HG03066 (cell line): ENCODE results near the gene METAP1.
"Not testable (repeated sequence)": the region's sequence is repeated elsewhere in the genome, so short reads cannot be mapped to it uniquely, and the experiment has no call there.

Experiments
- ATAC-seq: cut with Tn5 transposase; IDR thresholded peaks from one replicate; pipeline ENCODE4 v1.9.1; 2021; ENCODE audit warnings: low read depth; ENCODE audit not compliant: unreplicated experiment

METAP1 gene

DNA sequence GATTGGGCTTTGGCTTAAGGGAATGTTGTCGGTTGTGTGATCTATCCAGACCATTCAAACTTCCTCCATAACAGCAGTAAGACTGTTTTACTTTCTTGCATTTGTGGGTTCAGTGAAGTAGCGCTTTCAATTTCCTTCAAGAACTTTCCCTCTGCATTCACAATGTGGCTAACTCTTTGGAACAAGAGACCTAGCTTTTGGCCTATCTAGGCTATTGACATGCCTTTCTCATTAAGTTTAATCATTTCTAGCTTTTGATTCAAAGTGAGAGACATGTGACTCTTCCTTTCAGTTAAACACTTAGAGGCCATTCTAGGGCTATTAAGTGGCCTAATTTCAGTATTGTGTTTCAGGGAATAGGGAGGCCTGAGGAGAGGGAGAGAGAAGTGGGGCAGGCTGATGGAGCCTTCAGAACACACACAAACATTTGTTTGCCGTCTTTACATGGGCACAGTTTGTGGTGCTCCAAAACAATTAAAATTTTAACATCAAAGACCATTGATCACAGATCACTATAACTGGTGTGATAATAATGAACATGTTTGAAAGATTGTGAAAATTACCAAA lies 59.0 kb downstream of the METAP1 start:
- peak; percentile 43 for ATAC-seq

DNA sequence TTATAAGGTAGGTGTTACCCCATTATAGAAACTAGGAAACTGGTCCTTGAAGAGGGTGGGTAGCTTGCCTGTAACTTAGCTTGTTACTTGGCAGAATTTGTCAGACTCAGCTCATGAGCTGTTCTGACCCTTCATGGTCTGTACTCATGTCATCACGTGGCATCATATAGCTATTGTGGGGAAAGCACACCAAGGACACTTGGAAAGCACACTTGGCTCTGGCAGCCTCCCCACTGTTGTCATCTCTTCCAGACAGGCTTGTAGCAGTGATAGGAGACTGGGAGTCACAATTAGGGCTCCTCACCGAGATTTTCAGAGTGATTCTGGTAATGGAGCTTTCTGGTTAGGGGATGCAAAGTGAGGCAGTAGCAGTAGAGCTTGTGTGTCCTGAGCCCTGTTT lies 62.7 kb downstream of the METAP1 start:
- no peak for ATAC-seq

DNA sequence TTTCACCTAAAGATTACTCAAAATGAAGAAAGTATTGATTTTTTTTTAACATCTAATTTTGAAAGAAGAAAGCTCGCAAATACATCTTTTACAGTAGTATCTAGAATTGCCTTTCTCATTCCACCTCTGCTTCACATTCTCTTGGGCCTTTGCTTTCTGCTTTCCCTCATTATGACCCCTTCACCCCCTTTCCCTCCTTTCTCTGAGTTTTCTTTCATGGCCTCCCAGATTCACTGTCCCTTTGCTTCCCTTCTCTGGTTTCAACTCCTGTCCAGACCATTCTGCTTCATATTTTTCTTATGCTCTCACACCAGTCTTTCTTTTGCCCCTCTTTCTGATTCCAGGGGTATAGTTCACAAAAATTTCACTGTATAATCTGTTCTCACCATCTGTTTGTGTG lies 64.0 kb downstream of the METAP1 start:
- ATAC-seq: no peak

DNA sequence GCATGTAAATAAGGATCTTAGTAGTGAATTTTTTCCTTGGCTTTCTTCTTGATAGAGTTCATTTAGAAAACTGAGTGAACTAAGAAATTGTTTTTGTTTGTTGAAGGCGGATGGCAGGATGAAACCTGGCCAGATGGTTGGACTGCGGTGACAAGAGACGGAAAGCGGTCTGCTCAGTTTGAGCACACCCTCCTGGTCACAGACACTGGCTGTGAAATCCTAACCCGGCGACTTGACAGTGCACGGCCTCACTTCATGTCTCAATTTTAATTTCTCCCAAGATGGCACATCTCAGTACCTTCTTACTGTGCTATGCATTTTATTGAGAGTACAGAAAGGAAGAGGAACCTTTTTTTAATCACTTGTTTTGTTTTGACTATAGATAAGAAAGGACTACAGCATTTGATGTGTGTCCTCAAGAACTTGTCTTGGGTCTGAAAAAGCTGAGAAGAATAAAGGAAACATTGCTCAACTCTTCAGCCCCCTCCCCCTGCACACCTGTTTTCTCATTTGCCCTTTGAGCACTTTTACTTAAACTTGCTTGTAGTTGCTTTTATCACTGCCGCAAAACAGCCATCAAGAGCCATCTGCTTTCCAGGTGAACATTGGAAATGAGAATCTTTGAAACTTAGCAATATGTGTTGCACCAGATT lies 65.7 kb downstream of the METAP1 start:
- ATAC-seq: no peak

DNA sequence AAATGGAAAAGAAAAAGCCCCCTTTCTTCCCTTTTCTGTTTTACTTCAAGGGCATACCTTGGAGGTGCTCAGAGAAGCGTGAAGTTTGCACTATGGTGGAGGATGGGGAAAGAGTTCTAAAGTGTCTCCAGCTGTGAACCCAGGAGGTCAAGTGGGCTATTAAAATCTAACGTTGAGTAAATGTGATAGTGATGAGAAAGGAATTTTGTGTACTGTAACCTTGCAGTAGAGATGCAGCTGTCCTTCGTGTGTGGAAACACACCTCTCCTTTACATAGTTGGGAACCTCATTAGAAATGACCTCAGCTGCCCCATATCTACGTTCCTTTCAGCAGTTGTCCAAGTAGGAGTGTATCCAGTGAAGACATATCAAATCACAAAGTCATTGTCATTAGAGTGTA lies 66.6 kb downstream of the METAP1 start:
- ATAC-seq: no peak

DNA sequence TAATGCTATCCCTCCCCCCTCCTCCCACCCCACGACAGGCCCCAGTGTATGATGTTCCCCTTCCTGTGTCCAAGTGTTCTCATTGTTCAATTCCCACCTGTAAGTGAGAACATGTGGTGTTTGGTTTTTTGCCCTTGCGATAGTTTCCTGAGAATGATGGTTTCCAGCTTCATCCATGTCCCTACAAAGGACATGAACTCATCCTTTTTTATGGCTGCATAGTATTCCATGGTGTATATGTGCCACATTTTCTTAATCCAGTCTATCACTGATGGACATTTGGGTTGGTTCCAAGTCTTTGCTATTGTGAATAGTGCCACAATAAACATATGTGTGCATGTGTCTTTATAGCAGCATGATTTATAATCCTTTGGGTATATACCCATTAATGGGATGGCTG lies 70.0 kb downstream of the METAP1 start:
- ATAC-seq: not testable (repeated sequence)

DNA sequence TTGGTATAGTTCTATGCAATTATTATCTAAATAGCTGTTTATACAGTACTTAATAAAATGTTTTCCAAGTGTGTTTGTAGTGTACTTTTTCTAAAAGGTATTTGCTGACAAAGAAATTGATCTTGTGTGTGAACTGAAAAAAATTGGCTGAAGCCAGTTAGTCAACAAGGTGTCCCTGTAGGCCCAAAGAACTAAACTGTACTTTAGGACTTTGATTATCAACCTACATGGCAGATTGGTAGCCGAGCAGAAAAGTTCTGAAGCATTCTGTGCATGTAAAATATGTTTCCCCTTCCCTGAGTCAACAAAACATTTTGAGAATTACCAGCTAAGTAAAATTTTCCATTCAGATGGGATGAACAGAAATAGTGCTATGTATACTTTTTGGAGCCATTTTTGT lies 72.1 kb downstream of the METAP1 start:
- ATAC-seq: no peak

DNA sequence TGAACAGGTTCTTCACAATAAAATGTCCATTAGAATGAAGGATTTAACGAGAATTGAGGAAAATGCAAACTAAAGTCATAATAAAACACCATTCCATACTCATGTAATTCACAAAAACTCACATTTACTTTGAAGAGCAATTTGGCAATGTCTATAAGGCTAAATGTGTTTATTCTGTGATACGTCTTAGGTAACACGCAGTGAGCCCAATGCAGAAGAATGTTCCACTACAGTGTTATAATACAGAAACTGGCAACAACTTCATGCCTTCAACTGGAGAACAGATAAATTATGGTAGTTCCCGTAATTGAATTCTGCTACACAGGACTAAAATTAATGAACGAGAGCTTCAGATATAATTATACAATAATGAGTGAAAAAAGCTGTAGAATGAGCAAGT lies 75.6 kb downstream of the METAP1 start:
- no peak for ATAC-seq

DNA sequence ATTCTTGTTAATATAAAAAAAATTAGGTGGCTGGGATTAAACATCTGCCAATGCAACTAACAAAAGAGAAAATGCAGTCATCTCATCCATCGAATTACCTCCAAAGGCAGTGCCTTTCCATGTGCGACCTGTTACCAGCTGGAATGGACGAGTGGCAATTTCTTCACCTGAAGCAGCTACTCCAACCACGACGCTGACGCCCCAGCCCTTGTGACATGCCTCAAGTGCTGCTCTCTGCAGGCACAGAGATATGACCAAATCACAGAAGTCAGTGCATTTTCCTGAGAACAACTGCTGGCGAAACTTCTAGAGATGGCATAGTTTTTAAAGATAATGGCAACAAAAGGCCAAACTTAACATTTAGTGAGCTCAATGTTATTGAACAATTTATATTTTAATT lies 79.3 kb downstream of the METAP1 start:
- no peak for ATAC-seq

DNA sequence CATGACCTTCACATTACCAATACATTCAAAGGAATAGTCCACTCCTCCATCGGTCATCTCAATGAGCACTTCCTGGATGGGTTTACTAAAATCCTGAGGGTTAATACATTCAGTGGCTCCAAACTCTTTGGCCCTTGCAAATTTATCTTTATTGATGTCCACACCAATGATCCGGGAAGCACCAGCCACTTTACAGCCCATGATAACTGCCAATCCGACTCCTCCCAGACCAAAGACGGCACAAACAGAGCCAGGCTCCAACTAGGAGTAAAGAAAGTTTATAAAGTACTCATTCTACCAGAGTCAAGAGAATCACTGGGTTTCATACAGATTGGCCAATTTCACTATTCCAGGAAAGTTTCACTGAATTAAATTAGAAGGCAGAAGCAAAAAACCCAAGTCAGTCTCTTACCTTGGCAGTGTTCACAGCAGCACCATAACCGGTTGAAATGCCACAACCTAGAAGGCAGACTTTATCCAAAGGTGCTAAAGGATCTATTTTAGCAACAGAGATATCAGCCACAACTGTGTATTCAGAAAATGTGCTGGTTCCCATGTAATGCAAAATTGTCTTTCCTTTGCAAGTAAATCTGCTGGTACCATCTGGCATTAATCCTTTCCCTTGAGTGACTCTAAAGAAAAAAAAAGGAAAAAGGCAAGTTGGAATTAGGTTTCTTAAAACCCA lies 80.9 kb downstream of the METAP1 start:
- ATAC-seq: no peak

DNA sequence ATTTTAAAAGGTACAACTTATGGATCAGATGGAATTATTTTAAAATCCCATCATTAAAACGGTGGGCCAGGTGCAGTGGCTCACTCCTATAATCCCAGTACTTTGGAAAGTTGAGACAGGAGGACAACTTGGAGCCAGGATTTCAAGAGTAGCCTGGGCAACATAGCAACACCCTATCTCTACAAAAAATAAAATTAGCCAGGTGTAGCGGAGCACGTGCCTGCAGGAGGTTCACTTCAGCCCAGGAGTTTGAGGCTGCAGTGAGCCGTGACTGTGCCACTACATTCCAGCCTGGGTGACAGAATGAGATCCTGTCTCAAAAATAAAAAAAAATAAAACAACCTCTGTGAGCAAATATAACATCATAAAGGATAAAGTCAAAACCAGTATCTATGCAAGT lies 81.7 kb downstream of the METAP1 start:
- no peak for ATAC-seq

DNA sequence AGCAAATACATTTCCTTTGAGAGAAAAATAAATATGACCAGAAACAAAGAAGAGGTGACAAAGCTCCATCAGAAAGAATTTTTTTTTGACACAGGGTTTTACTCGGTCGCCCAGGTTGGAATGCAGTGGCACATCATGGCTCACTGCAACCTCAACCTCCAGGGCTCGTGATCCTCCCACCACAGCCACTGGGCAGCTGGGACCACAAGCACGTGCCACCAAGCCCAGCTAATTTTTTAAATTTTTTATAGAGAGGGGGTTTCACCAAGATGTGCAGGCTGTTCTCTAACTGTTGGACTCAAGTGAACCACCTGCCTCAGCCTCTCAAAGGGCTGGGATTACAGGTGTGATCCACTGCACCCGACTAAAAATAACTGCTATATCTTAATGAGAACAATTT lies 82.8 kb downstream of the METAP1 start:
- no peak for ATAC-seq

DNA sequence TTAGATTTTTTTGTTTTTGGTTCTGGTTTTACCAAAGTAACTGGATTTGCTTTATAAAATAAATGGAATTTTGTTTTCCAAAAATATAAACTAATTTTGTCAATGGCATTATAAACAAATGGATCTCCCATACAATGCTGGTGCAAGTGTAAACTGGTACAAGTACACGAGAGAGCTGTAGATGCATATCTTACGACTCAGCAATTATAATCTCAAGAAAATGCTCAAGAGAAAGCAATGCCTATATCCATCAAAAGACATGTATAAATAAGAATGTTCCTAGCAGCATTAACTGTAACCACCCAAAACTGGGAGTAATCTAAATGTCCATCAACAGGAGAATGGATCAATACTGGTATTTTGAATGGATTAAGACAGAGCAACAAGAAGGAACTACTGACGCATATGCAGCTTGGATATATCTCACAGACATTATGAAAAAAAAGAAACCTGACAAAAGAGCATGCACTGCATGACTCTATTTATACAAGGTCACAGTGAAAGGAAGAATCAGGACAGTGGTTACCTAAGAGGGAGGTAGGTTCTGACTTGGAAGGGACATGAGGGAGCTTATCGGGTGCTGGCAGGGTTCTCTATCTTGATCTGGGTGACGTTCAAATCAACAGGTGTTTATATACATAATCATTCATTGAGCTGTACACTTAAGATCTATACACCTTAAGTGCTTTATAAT lies 83.6 kb downstream of the METAP1 start:
- ATAC-seq: no peak

DNA sequence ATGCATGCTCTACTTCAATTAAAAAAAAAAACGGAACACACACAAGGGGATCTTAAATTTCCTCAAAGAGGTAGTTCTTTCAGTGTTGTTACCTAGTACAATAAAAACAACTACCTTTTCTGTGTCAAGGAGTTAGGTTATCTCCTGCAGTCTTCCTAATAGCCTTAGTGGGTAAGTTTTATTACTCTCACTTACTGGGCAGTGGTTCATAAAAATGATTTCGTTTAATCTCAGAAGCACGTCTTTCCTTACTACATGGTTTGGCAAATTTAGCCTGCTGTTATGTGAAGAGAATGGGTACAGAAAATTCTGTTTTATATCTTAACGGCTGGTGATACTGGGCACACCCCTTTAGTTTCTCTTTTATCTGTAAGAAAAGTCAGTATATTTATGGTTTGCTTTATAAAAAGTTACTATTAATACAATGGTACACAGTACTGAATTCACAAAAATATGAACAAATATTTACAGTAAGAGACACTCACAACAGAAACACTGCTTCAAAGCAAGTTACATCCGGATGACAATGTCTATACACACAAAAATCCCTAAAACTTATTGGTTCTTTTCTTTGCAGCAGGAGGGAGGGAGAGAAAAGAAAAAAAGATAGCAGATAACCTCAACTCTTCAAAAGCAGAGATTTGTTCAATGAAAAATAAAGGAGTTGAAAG lies 84.2 kb downstream of the METAP1 start:
- ATAC-seq: no peak

DNA sequence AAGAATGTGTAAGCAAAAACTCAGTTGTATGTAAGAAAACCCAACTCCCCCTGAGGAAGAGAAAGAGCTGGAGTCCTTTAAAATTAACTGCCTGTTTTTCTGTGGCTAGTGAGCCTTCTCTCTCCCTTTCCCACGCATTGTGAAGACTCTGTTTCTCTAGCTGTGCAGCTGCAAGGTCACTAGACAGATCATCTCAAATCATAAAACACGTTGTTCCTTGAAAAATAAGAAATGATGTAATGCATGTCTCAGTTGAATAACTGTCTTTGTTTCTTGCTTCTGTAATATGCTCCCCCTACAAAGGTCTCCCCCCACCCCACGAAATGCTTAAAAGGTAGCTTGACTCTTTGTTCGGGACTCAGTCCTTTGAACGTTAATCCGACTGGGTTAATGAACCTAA lies 85.3 kb downstream of the METAP1 start:
- ATAC-seq: not testable (repeated sequence)

DNA sequence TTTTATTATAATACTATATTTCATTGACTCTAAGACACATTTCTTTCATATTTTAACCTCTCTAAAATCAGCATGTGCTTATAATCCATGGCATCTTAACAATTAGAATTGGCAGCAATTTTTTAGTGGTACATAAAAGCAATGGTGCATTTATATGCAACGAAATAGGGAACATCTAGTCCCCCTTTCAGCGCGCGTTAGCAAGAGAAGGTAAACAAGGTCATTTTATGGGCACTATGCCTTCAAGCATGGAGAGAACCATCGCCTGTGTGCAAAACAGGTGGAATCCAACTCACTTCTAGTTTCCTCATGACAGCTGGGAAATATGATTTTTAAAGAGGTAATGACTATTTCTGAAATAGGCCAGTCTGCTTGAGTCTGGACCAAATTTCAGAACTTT lies 86.7 kb downstream of the METAP1 start:
- no peak for ATAC-seq

DNA sequence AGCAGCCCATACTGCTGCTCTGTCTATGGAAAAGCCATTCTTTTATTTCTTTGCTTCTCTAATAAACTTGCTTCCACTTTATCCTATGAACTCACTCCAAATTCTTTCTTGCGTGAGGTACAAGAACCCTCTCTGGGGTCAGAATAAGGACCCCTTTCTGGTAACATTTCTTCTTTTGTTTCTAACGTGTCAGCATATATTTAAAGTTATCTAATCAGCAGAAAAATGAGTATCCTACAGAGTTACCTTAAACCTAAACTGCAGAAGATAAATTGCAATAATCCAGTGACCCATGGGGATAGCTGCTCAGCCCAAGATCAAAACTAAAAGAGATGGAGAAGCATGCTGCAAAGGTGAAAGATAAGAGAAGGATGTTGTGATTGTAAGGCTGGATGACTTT lies 89.1 kb downstream of the METAP1 start:
- ATAC-seq: no peak

DNA sequence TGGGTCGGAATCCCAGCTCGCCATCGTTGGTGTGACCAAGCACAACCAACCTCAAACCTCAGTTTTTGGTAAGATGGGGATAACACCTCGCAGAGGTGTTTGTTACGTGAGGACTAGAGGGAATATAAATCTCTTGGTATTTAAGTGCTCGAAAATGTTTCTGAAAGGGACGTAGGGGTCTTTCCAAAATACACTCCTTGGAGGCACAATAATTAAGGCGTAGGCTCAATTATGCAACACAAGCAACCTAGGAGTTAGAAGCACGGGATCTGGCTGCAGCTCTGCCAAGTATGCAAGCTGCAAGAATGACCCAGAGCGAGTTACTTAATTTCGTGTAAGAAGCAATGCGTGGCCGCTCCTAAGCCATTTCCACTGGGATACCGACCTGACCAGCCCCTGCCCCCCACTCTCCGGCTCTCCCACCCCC lies 92.5 kb downstream of the METAP1 start:
- peak; percentile 25 for ATAC-seq

DNA sequence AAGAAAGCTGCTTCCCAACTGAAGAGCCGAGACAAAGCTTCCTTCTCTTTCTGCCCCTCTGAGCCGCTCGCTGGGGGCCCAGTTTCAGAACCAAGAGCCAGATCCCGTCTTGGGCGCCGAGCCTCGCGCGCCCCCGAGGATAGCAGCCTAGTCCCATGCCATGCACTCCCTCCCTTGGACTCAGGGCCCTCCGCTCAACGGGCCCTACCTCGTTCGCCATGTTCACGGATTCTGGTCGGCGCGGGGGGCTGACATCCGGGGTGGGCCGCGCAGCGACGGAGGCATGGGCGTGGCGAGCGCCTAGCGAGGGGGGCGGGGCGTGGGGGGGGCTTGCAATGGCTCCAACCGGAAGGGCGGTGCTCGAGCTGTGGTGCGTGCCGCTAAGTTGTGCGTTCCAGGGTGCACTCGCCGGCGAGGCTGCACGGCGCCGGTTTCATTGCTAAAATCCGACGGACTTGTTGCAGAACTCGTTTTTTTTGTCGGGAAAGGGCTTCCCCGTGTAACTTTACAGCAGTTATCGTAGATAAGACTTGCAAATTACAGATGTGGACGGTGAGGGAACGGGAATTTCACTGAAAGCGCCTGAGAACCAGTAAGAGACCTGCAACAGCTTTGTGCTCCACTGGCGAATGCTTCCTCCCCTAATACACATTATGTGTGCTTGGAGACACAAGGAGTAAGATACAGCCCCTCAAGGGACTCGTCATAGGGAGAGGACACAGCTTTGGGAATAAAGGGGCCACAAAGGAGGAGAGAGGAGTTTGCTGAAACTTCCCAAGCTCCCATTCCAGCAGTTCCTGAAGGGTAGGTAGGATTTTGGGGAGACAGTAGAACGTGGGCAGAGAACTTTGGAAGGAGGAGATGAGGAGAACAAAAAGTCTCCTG lies 93.2 kb downstream of the METAP1 start, which contains the start of gene ADH5:
Gene ADH5, minus strand, starts transcription at position 308 of the 885 bp plus-strand sequence. Its CDS starts 88 bp downstream, at position 220.
- ATAC-seq: peak; percentile 94
